Measurements from ENCODE around the gene UTP3. TPM values are rescaled to one million over a fixed set of nuclear protein-coding genes. Genes with fewer than 3 reads are reported as not detected.

The UTP3 gene
- total and polyA plus RNA-seq, 12 donors: 14.9 to 51.1 (median 32.3) TPM

- H3K4me3 ChIP-seq: no peak overlapping the region
- intact Hi-C loops (cut with DNase I): no loop called here
- H3K4me1 ChIP-seq (replicated peaks in 1 of 2): no peaks in the 10 kb centered on the region
- DNase-seq: no peak
- H3K36me3 ChIP-seq (replicated peaks in 1 of 2): no peaks in the 10 kb centered on the region
- no peaks in the 10 kb centered on the region for H3K9me3 ChIP-seq (replicated peaks in 1 of 3)
- WGBS, 4 donors: 38 to 58% (median 53%) methylated on average over 2 of the region's 2 CpGs
- H3K27ac ChIP-seq: no peak overlapping the region
- no peak for TF ChIP-seq POLR2A (IDR thresholded peaks at IDR 0.05)
- TF ChIP-seq, protein P1, sequence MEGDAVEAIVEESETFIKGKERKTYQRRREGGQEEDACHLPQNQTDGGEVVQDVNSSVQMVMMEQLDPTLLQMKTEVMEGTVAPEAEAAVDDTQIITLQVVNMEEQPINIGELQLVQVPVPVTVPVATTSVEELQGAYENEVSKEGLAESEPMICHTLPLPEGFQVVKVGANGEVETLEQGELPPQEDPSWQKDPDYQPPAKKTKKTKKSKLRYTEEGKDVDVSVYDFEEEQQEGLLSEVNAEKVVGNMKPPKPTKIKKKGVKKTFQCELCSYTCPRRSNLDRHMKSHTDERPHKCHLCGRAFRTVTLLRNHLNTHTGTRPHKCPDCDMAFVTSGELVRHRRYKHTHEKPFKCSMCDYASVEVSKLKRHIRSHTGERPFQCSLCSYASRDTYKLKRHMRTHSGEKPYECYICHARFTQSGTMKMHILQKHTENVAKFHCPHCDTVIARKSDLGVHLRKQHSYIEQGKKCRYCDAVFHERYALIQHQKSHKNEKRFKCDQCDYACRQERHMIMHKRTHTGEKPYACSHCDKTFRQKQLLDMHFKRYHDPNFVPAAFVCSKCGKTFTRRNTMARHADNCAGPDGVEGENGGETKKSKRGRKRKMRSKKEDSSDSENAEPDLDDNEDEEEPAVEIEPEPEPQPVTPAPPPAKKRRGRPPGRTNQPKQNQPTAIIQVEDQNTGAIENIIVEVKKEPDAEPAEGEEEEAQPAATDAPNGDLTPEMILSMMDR (IDR thresholded peaks at IDR 0.05): no peak
- no peaks in the 10 kb centered on the region for H3K27me3 ChIP-seq
Measured at GRCh38 chr4:70671091-70671490, 17.2 kb upstream of the UTP3 start.

GRCh38 chr4:70674191-70674590 is 14.1 kb upstream of the UTP3 start:
- Histone ChIP-seq H3K9me3 (replicated peaks in 1 of 3) (no peaks in the 10 kb centered on the region), H3K4me1 (replicated peaks in 1 of 2) (no peaks in the 10 kb centered on the region), H3K4me3 (no peak overlapping the region), H3K27me3 (no peaks in the 10 kb centered on the region), H3K36me3 (replicated peaks in 1 of 2) (no peaks in the 10 kb centered on the region), H3K27ac (no peak overlapping the region)
- intact Hi-C loops (cut with DNase I): no loop called here
- no peak for TF ChIP-seq POLR2A (IDR thresholded peaks at IDR 0.05)
- TF ChIP-seq, protein P1 (IDR thresholded peaks at IDR 0.05): no peak
- DNase-seq: no peak

DNA sequence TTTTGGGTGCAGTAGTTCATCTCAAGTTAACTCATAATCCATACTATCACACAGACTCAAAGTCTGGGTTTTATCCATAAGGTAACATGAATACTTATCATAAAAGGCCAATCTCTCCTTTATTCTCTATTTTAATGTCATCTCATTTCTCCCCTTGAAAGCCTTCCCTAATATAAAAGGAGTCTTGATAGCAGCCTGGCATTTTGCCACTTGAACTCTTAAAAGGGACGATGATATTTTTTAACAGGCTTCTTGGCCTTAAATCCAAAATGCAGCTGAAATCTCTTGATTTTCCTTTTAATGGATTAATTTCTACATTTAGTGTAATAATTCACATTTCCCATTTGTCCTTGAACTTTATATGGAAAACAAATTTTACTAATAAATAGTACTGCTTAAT is 13.6 kb upstream of the UTP3 start:
- 14 to 51% (median 28%) methylated on average over 1 of the region's 1 CpG for WGBS, 4 donors
- Histone ChIP-seq H3K4me1 (replicated peaks in 1 of 2) (no peaks in the 10 kb centered on the region), H3K4me3 (no peak overlapping the region), H3K9me3 (replicated peaks in 1 of 3) (no peaks in the 10 kb centered on the region), H3K36me3 (replicated peaks in 1 of 2) (no peaks in the 10 kb centered on the region), H3K27me3 (no peaks in the 10 kb centered on the region), H3K27ac (no peak overlapping the region)
- TF ChIP-seq, protein P1 (IDR thresholded peaks at IDR 0.05): no peak
- no peak for TF ChIP-seq POLR2A (IDR thresholded peaks at IDR 0.05)
- peak in 1 of 7 donors; percentile 10 for DNase-seq
- intact Hi-C loops (cut with DNase I): no loop called here

DNA sequence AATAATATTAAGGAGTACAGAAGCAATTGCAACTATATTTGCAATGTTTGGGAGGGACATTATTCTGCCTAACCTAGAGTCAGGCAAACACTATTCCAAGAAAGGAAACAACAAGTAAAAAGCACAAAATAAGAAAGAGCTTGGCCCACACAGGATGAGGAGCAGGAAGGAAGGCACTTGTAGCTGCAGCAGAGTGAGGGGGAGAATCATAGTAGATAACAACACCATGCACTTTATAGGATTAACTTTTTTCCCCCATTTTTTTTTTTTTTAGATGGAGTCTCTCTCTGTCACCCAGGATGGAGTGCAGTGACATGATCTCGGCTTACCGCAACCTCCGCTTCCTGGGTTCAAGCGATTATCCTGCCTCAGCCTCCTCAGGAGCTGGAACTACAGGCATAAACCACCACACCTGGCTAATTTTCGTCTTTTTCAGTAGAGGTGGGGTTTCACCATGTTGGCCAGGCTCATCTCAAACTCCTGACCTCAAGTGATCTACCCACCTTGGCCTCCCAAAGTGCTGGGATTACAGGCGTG is 11.7 kb upstream of the UTP3 start:
- intact Hi-C loops (cut with DNase I): no loop called here
- TF ChIP-seq POLR2A (IDR thresholded peaks at IDR 0.05): no peak
- TF ChIP-seq, protein P1 (IDR thresholded peaks at IDR 0.05): no peak
- H3K27ac ChIP-seq: no peak overlapping the region
- H3K4me1 ChIP-seq (replicated peaks in 1 of 2): no peaks in the 10 kb centered on the region
- H3K9me3 ChIP-seq (replicated peaks in 1 of 3): no peaks in the 10 kb centered on the region
- no peak overlapping the region for H3K4me3 ChIP-seq
- 87 to 95% (median 94%) methylated on average over 6 of the region's 6 CpGs for WGBS, 4 donors
- no peak for DNase-seq
- no peaks in the 10 kb centered on the region for H3K36me3 ChIP-seq (replicated peaks in 1 of 2)
- H3K27me3 ChIP-seq: no peaks in the 10 kb centered on the region

Data from adrenal gland (tissue), 12 donors.